ENCODE results near the gene PARS2.

PARS2 gene

GRCh38 chr1:54708385-54708784, 55.9 kb downstream of the PARS2 start:
- H3K4me3 ChIP-seq (replicated peaks; ENCODE audit: low read depth, low read length), result no peak overlapping the region
- TF ChIP-seq CTCF (IDR thresholded peaks at IDR 0.05; ENCODE audit: low read length, missing control alignments), result no peak
- no peak for DNase-seq (ENCODE audit: low read depth)
